ENCODE measurements around the gene SCRN3.
A peak's percentile ranks its signal among the peaks of the same experiment; 100 is the strongest.
"Not testable (repeated sequence)": the region's sequence is repeated elsewhere in the genome, so short reads cannot be mapped to it uniquely, and the experiment has no call there.

The SCRN3 gene

GRCh38 chr2:174388706-174389105 is 6.8 kb upstream of the SCRN3 start:
- Mint-ChIP-seq H3K4me1 (ENCODE audit: low read depth) (peaks cover 16% of the 10 kb centered on the region), H3K36me3 (ENCODE audit: low read depth) (peaks cover 25% of the 10 kb centered on the region)
- not testable (repeated sequence) for H3K27ac Mint-ChIP-seq; H3K9me3 Mint-ChIP-seq; H3K4me3 Mint-ChIP-seq; H3K27me3 Mint-ChIP-seq (ENCODE audit: low read depth)

- Mint-ChIP-seq H3K27me3 (ENCODE audit: low read depth) (no peaks in the 10 kb centered on the region), H3K4me3 (no peak overlapping the region), H3K4me1 (ENCODE audit: low read depth) (peaks cover 18% of the 10 kb centered on the region), H3K9me3 (no peaks in the 10 kb centered on the region), H3K27ac (no peak overlapping the region), H3K36me3 (ENCODE audit: low read depth) (peaks cover 25% of the 10 kb centered on the region)
Observed at GRCh38 chr2:174389542-174389941, 6.0 kb upstream of the SCRN3 start.

DNA sequence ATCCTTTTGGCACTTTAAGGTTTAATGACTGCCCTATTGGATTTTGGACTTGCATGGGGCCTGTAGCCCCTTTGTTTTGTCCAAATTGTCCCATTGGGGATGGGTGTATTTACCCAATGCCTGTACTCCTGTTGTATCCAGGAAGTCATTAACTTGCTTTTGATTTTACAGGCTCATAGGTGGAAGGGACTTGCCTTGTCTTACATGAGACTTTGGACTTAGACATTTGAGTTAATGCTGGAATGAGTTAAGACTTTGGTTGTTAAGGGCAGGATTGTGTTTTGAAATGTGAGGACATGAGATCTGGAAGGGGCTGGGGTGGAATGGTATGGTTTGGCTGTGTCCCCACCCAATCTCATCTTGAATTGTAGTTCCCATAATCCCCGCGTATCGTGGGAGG is 5.2 kb upstream of the SCRN3 start:
- Mint-ChIP-seq H3K36me3 (ENCODE audit: low read depth) (peaks cover 25% of the 10 kb centered on the region), H3K4me1 (ENCODE audit: low read depth) (peaks cover 20% of the 10 kb centered on the region)
- H3K4me3 Mint-ChIP-seq; H3K9me3 Mint-ChIP-seq; H3K27me3 Mint-ChIP-seq (ENCODE audit: low read depth); H3K27ac Mint-ChIP-seq: not testable (repeated sequence)

- no peaks in the 10 kb centered on the region for H3K27me3 Mint-ChIP-seq (ENCODE audit: low read depth)
- H3K36me3 Mint-ChIP-seq (ENCODE audit: low read depth), result peaks cover 18% of the 10 kb centered on the region
- H3K4me3 Mint-ChIP-seq, result no peak overlapping the region
- peaks cover 27% of the 10 kb centered on the region for H3K4me1 Mint-ChIP-seq (ENCODE audit: low read depth)
- H3K9me3 Mint-ChIP-seq, result no peaks in the 10 kb centered on the region
- no peak overlapping the region for H3K27ac Mint-ChIP-seq
Observed at GRCh38 chr2:174392706-174393105, 2.8 kb upstream of the SCRN3 start.

DNA sequence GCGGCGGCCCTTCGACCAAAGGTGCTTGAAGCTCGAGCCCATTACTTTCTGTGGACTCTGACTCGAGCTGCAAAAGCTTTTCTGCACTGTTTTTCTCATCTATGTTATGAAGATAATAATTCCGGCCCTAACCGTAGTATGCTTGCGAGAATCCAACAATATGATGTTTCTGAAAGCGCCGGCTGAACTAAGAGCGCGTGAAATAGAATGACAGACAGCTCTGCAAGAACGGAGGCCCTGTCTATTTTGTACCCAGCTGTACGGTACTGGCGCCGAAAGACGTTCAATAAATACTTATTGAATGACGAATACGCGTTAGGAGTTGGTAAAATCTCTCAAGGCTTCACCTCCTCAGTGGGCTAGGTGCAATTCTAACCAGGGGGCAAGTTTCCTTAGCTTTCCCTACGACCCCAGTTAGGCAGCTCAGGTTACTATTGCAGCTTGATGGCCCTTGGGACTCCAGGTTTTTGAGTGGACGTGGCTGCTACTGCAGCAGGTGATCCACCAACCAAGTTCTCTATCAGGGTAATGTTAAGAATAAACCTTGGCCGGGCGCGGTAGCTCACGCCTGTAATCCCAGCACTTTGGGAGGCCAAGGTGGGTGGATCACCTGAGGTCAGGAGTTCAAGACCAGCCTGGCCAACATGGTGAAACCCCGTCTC is 570 bp downstream of the SCRN3 start:
- peak overlapping the region; percentile 94 for H3K4me3 Mint-ChIP-seq
- H3K36me3 Mint-ChIP-seq (ENCODE audit: low read depth), result peaks cover 15% of the 10 kb centered on the region
- no peaks in the 10 kb centered on the region for H3K9me3 Mint-ChIP-seq
- peak overlapping the region; percentile 80 for H3K27ac Mint-ChIP-seq
- H3K4me1 Mint-ChIP-seq (ENCODE audit: low read depth), result peaks cover 27% of the 10 kb centered on the region
- H3K27me3 Mint-ChIP-seq (ENCODE audit: low read depth), result no peaks in the 10 kb centered on the region

DNA sequence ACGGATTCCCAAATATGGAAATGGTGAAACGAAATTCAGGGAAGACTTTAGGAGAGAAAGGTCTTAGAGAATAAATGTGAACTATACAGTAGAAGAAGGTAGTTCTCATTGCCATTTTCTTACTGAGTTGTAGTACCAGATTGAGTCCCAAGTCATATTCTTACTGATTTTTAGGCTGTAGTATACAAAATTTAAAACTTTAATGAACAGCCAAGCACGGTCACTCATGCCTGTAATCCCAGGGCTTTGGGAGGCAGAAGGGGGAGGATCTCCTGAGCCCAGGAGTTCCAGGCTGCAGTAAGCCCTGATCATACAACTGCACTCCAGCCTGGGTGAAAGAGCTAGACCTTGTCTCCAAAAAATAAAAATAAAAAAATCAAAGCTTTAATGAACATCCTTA is 2.2 kb downstream of the SCRN3 start:
- no peak overlapping the region for H3K27ac Mint-ChIP-seq
- no peaks in the 10 kb centered on the region for H3K27me3 Mint-ChIP-seq (ENCODE audit: low read depth)
- H3K4me1 Mint-ChIP-seq (ENCODE audit: low read depth), result peaks cover 22% of the 10 kb centered on the region
- H3K36me3 Mint-ChIP-seq (ENCODE audit: low read depth), result peaks cover 15% of the 10 kb centered on the region
- H3K4me3 Mint-ChIP-seq, result no peak overlapping the region
- H3K9me3 Mint-ChIP-seq, result no peaks in the 10 kb centered on the region

GRCh38 chr2:174399171-174399570 is 3.6 kb downstream of the SCRN3 start:
- peaks cover 16% of the 10 kb centered on the region for H3K4me1 Mint-ChIP-seq (ENCODE audit: low read depth)
- H3K27ac Mint-ChIP-seq, result no peak overlapping the region
- H3K4me3 Mint-ChIP-seq, result no peak overlapping the region
- no peaks in the 10 kb centered on the region for H3K9me3 Mint-ChIP-seq
- H3K27me3 Mint-ChIP-seq (ENCODE audit: low read depth), result no peaks in the 10 kb centered on the region
- peaks cover 15% of the 10 kb centered on the region for H3K36me3 Mint-ChIP-seq (ENCODE audit: low read depth)

DNA sequence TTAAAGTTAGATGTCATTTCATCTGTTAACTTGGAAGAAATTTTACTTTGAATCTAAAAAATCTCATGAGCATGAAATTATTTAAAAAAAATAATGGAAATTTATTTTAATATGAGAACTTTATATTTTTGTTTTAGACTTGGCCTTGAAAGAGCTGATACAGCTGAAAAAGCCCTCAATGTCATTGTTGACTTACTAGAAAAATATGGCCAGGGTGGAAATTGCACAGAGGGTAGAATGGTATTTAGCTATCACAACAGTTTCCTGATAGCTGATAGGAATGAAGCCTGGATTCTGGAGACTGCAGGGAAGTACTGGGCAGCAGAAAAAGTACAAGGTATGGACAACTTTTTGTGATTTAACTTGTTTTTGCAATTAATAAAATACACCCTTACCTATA is 5.3 kb downstream of the SCRN3 start:
- Mint-ChIP-seq H3K9me3 (no peaks in the 10 kb centered on the region), H3K27me3 (ENCODE audit: low read depth) (no peaks in the 10 kb centered on the region), H3K4me1 (ENCODE audit: low read depth) (peaks cover 10% of the 10 kb centered on the region), H3K4me3 (no peak overlapping the region), H3K27ac (no peak overlapping the region), H3K36me3 (ENCODE audit: low read depth) (peaks cover 13% of the 10 kb centered on the region)

GRCh38 chr2:174403628-174404027 is 8.1 kb downstream of the SCRN3 start:
- no peaks in the 10 kb centered on the region for H3K27me3 Mint-ChIP-seq (ENCODE audit: low read depth)
- H3K9me3 Mint-ChIP-seq, result no peaks in the 10 kb centered on the region
- H3K36me3 Mint-ChIP-seq (ENCODE audit: low read depth), result peaks cover 11% of the 10 kb centered on the region
- no peak overlapping the region for H3K4me3 Mint-ChIP-seq
- peaks cover under 1% of the 10 kb centered on the region for H3K4me1 Mint-ChIP-seq (ENCODE audit: low read depth)
- H3K27ac Mint-ChIP-seq, result no peak overlapping the region

DNA sequence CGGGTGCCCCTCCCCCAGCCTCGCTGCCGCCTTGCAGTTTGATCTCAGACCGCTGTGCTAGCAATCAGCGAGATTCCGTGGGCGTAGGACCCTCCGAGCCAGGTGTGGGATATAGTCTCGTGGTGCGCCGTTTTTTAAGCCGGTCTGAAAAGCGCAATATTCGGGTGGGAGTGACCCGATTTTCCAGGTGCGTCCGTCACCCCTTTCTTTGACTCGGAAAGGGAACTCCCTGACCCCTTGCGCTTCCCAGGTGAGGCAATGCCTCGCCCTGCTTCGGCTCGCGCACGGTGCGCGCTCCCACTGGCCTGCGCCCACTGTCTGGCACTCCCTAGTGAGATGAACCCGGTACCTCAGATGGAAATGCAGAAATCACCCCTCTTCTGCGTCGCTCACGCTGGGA is 14.5 kb downstream of the SCRN3 start:
- H3K9me3 Mint-ChIP-seq; H3K4me1 Mint-ChIP-seq (ENCODE audit: low read depth); H3K27me3 Mint-ChIP-seq (ENCODE audit: low read depth); H3K4me3 Mint-ChIP-seq: not testable (repeated sequence)
- peaks cover 14% of the 10 kb centered on the region for H3K36me3 Mint-ChIP-seq (ENCODE audit: low read depth)
- H3K27ac Mint-ChIP-seq, result peak overlapping the region; percentile 31

- Mint-ChIP-seq H3K4me1 (ENCODE audit: low read depth) (peaks cover 5% of the 10 kb centered on the region), H3K9me3 (no peaks in the 10 kb centered on the region), H3K27ac (no peak overlapping the region), H3K4me3 (no peak overlapping the region), H3K36me3 (ENCODE audit: low read depth) (peaks cover 18% of the 10 kb centered on the region), H3K27me3 (ENCODE audit: low read depth) (no peaks in the 10 kb centered on the region)
Observed at GRCh38 chr2:174412256-174412655, 16.7 kb downstream of the SCRN3 start.

DNA sequence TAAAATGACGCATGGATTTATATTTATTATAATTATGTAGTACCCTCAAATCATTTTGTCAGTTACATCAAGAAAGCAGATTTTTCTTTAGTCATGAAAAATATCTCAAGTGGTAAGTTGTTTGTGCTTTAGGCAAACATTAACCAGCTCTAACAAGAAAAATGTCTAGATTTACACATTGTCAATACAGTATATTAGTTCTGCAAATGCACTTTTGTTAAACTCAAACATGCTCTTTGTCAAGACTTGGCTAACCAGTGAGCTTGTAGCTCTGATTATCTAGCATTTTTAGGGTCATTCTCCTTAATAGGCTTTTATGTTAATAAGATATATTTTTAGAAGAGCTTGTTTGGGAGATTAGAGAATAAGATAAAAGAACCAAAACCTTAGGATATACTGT is 32.7 kb downstream of the SCRN3 start:
- H3K4me3 Mint-ChIP-seq, result no peak overlapping the region
- H3K36me3 Mint-ChIP-seq (ENCODE audit: low read depth), result peaks cover 13% of the 10 kb centered on the region
- H3K4me1 Mint-ChIP-seq (ENCODE audit: low read depth), result no peaks in the 10 kb centered on the region
- no peak overlapping the region for H3K27ac Mint-ChIP-seq
- no peaks in the 10 kb centered on the region for H3K27me3 Mint-ChIP-seq (ENCODE audit: low read depth)
- no peaks in the 10 kb centered on the region for H3K9me3 Mint-ChIP-seq

- Mint-ChIP-seq H3K9me3 (no peaks in the 10 kb centered on the region), H3K36me3 (ENCODE audit: low read depth) (peaks cover 10% of the 10 kb centered on the region), H3K4me1 (ENCODE audit: low read depth) (no peaks in the 10 kb centered on the region), H3K27me3 (ENCODE audit: low read depth) (no peaks in the 10 kb centered on the region), H3K4me3 (no peak overlapping the region), H3K27ac (no peak overlapping the region)
Observed at GRCh38 chr2:174430066-174430465, 34.5 kb downstream of the SCRN3 start.

DNA sequence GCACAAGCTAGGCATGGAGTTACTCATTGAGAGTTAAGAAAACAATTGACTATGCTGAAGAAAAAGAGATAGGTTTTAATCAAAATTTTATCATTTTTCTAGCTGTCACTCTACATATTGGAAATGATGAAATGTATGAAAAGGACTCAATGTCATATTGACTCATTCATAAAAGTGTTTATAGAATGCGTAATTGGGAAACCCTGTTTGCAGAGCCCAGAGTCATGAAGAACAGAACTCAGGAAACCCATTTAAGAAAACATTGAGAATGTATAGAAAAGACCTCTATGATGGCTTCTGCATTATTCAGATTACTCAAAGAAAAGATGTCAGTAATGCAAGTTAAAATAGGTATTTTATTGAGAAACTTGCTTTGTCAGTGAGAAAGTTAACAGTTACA is 36.4 kb downstream of the SCRN3 start:
- Mint-ChIP-seq H3K4me1 (ENCODE audit: low read depth) (no peaks in the 10 kb centered on the region), H3K9me3 (no peaks in the 10 kb centered on the region), H3K4me3 (no peak overlapping the region), H3K36me3 (ENCODE audit: low read depth) (peaks cover 14% of the 10 kb centered on the region), H3K27ac (no peak overlapping the region), H3K27me3 (ENCODE audit: low read depth) (no peaks in the 10 kb centered on the region)

DNA sequence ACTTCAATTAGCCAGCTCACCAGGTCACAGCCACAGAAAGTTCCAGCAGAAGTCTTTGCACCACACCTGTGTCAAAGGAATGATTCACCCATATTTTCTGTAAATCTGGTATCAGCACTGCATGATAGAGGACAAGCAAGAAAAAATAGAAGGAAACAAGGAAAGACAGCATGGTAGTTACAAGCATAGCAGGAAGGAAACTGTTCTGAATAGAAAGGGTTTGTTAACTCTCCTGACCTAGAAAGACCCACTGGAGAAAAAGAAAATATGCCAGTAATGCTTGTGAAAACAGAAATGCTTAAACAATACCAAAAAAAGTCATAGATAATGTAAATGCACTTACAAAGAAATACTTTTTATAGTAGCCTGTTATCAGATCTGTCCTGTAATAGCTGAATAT is 40.8 kb downstream of the SCRN3 start:
- Mint-ChIP-seq H3K9me3 (no peaks in the 10 kb centered on the region), H3K27ac (no peak overlapping the region), H3K4me1 (ENCODE audit: low read depth) (no peaks in the 10 kb centered on the region), H3K4me3 (no peak overlapping the region), H3K36me3 (ENCODE audit: low read depth) (peaks cover 14% of the 10 kb centered on the region), H3K27me3 (ENCODE audit: low read depth) (no peaks in the 10 kb centered on the region)

All from T-helper 1 cell treated with Interleukin-12 subunit alpha and Interleukin-12 subunit beta and Interleukin-4 antibody, amounts not matched to agents 30 μg/mL and 1 μg/mL, for 36 hours (primary cell).